Panc1 (cell line): ENCODE results near the gene SWAP70. TPM values are rescaled to one million over a fixed set of nuclear protein-coding genes. Genes with fewer than 3 reads are reported as not detected.

Experiments
- ATAC-seq: fragments of 200-7000 bp; cut with Tn5 transposase; 2 replicates; pipeline ENCODE4 v1.9.1; 2020; ENCODE audit warnings: mild to moderate bottlenecking, moderate library complexity
- BruUV-seq: library from RNA; stranded (reverse); fragments of 400-500 nt; replicated peaks from 2 replicates; lab custom pipeline; 2021; lab: Mats Ljungman, UMichigan
- CTCF ChIA-PET: fragments of 300-600 bp; sonication (Branson Sonifier 250); formaldehyde crosslinking; loops from one replicate; lab custom pipeline; 2022; ENCODE audit warnings: antibody characterized with exemption; lab: Charles Lee
- POLR2A ChIA-PET: fragments of 300-600 bp; sonication (Branson Sonifier 250); formaldehyde crosslinking; loops from one replicate; lab custom pipeline; 2022; ENCODE audit warnings: antibody characterized with exemption; lab: Charles Lee
- DNase-seq: peaks from one replicate; pipeline ENCODE4 v3.0.0-alpha.2; 2010; ENCODE audit warnings: low read depth, low spot score
- H3K27ac ChIP-seq: 2 replicates; pipeline ENCODE4 v1.5.1; 2011; ENCODE audit warnings: mild to moderate bottlenecking, low read length, inconsistent platforms
- H3K27me3 ChIP-seq: fragments of 200-500 bp; sonication (Bioruptor generic); 2 replicates; pipeline ENCODE4 v1.6.0; 2014; ENCODE audit warnings: low read length, inconsistent platforms; ENCODE audit not compliant: control insufficient read depth, insufficient read depth
- H3K36me3 ChIP-seq: fragments of 200-500 bp; sonication (Bioruptor generic); 2 replicates; pipeline ENCODE4 v1.5.1; 2014; ENCODE audit warnings: inconsistent platforms, mild to moderate bottlenecking, low read length, moderate library complexity; ENCODE audit not compliant: control insufficient read depth, insufficient read depth
- H3K4me1 ChIP-seq: 2 replicates; pipeline ENCODE4 v1.5.1; 2011; ENCODE audit warnings: inconsistent platforms, mild to moderate bottlenecking, low read length, moderate library complexity; ENCODE audit not compliant: control insufficient read depth, insufficient read depth
- H3K4me3 ChIP-seq, 2 experiments: 2 replicates each; pipeline ENCODE4 v1.5.1; 2011 to 2012; ENCODE audit warnings: low read depth in 2 of 2, low read length in 2 of 2, mild to moderate bottlenecking in 2 of 2, inconsistent platforms in 1 of 2, moderate library complexity in 1 of 2
- H3K9me3 ChIP-seq: fragments of 200-500 bp; sonication (Bioruptor generic); 2 replicates; pipeline ENCODE4 v1.5.1; 2014; ENCODE audit warnings: low read depth, mild to moderate bottlenecking, inconsistent platforms, low read length, moderate library complexity; ENCODE audit not compliant: control insufficient read depth, insufficient read depth
- CTCF ChIP-seq: fragments of 450-650 bp; IDR thresholded peaks from 2 replicates; pipeline ENCODE4 v1.5.1; 2017; ENCODE audit warnings: mild to moderate bottlenecking
- POLR2AphosphoS5 ChIP-seq: IDR thresholded peaks from 2 replicates; pipeline ENCODE4 v1.6.1; 2012; ENCODE audit warnings: mild to moderate bottlenecking, low read depth, low read length, moderate library complexity
- SIN3A ChIP-seq: IDR thresholded peaks from 2 replicates; pipeline ENCODE4 v1.6.1; 2012; ENCODE audit warnings: low read depth, mild to moderate bottlenecking, low read length, moderate library complexity, borderline replicate concordance; ENCODE audit not compliant: insufficient read depth
- TCF7L2 ChIP-seq: IDR thresholded peaks from 2 replicates; pipeline ENCODE4 v1.6.1; 2011; ENCODE audit warnings: mild to moderate bottlenecking, low read depth, low read length, inconsistent platforms
- in situ Hi-C: cut with HindIII; loops from 2 replicates; pipeline ENCODE4 v1.10.0; 2016; ENCODE audit warnings: low sequenced_read_pairs, low pct_unique_long_range_greater_than_20kb
- intact Hi-C: fragments of 100-400 bp; cut with micrococcal nuclease; formaldehyde crosslinking; loops from one replicate; pipeline ENCODE4 v1.10.0; 2022; ENCODE audit not compliant: unreplicated experiment
- total RNA-seq: library from RNA; stranded (reverse); gene quantifications from one replicate; pipeline ENCODE4 v1.2.1, GENCODE V29; 2021; ENCODE audit not compliant: unreplicated experiment
- TF ChIP-seq, protein P1 (sequence below), 2 experiments: IDR thresholded peaks; 2 replicates each; pipeline ENCODE4 v1.6.1; 2011 to 2012; ENCODE audit warnings: low read depth in 2 of 2, control low read depth in 1 of 2, low read length in 1 of 2, mild to moderate bottlenecking in 1 of 2, moderate library complexity in 1 of 2; ENCODE audit not compliant: insufficient read depth in 1 of 2

Gene SWAP70
- total RNA-seq, 1 experiment from 2014 or later = 96.0 TPM

GRCh38 chr11:9747828-9748227 lies 84.0 kb downstream of the SWAP70 start:
- POLR2A ChIA-PET = no interaction called here

GRCh38 chr11:9748361-9748970 lies 84.6 kb downstream of the SWAP70 start:
- Histone ChIP-seq H3K4me1 (peaks cover 29% of the 10 kb centered on the region), H3K4me3 (no peak overlapping the region), H3K36me3 (peaks cover 28% of the 10 kb centered on the region), H3K27ac (peak overlapping the region; percentile 54; the same call in 1 of the 2 replicates), H3K27me3 (no peaks in the 10 kb centered on the region), H3K9me3 (no peaks in the 10 kb centered on the region)
- no TSS peak for BruUV-seq
- intact Hi-C loops = loop anchor here (2.0 kb wide), 1 partner anchor 134 kb away; no protein-coding TSS in a partner anchor
- ChIA-PET CTCF (interaction anchor here (1.0 to 1.8 kb wide), 7 partner anchors 11 to 213 kb away, joined by 3 to 6 read pairs (median 3); no protein-coding TSS in a partner anchor), POLR2A (no interaction called here)
- ATAC-seq (peak; percentile 92), DNase-seq (peak; percentile 77)
- TF ChIP-seq CTCF (peak; percentile 96), SIN3A (no peak), TCF7L2 (no peak)
- TF ChIP-seq, protein P1, sequence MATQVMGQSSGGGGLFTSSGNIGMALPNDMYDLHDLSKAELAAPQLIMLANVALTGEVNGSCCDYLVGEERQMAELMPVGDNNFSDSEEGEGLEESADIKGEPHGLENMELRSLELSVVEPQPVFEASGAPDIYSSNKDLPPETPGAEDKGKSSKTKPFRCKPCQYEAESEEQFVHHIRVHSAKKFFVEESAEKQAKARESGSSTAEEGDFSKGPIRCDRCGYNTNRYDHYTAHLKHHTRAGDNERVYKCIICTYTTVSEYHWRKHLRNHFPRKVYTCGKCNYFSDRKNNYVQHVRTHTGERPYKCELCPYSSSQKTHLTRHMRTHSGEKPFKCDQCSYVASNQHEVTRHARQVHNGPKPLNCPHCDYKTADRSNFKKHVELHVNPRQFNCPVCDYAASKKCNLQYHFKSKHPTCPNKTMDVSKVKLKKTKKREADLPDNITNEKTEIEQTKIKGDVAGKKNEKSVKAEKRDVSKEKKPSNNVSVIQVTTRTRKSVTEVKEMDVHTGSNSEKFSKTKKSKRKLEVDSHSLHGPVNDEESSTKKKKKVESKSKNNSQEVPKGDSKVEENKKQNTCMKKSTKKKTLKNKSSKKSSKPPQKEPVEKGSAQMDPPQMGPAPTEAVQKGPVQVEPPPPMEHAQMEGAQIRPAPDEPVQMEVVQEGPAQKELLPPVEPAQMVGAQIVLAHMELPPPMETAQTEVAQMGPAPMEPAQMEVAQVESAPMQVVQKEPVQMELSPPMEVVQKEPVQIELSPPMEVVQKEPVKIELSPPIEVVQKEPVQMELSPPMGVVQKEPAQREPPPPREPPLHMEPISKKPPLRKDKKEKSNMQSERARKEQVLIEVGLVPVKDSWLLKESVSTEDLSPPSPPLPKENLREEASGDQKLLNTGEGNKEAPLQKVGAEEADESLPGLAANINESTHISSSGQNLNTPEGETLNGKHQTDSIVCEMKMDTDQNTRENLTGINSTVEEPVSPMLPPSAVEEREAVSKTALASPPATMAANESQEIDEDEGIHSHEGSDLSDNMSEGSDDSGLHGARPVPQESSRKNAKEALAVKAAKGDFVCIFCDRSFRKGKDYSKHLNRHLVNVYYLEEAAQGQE (IDR thresholded peaks at IDR 0.05; ENCODE audit: insufficient read depth in 1 of 2, low read depth in 2 of 2, low read length in 1 of 2) = 0 out of 4 replicates have a peak, but pooled peaks of 1 of the 2 experiments have one; percentile 44
- in situ Hi-C loops = no loop called here

More at GRCh38 chr11:9747828-9748227, 84.0 kb downstream of the SWAP70 start:
- no peaks in the 10 kb centered on the region for H3K27me3 ChIP-seq
- intact Hi-C loops (loop anchor here (2.0 kb wide), 1 partner anchor 133 kb away; no protein-coding TSS in a partner anchor), in situ Hi-C loops (no loop called here)
- BruUV-seq = no TSS peak
- no peak overlapping the region for H3K4me3 ChIP-seq
- H3K4me1 ChIP-seq = peaks cover 23% of the 10 kb centered on the region
- H3K9me3 ChIP-seq = no peaks in the 10 kb centered on the region
- no peak for ATAC-seq
- no peak overlapping the region; the same call in 1 of the 2 replicates for H3K27ac ChIP-seq
- H3K36me3 ChIP-seq = peaks cover 28% of the 10 kb centered on the region
- no peak for DNase-seq
- TF ChIP-seq, protein P1 (IDR thresholded peaks at IDR 0.05; ENCODE audit: insufficient read depth in 1 of 2, low read depth in 2 of 2, low read length in 1 of 2) = no peak
- no peak for TF ChIP-seq SIN3A
- no peak for TF ChIP-seq POLR2AphosphoS5
- no peak for TF ChIP-seq CTCF
- no peak for TF ChIP-seq TCF7L2
- CTCF ChIA-PET = interaction anchor here (0.7 to 1.8 kb wide), 7 partner anchors 10 to 213 kb away, joined by 3 to 6 read pairs (median 3); no protein-coding TSS in a partner anchor
